ENCODE data around the gene R3HDM4.
"Not testable (repeated sequence)": the region's sequence is repeated elsewhere in the genome, so short reads cannot be mapped to it uniquely, and the experiment has no call there.

R3HDM4 gene

DNA sequence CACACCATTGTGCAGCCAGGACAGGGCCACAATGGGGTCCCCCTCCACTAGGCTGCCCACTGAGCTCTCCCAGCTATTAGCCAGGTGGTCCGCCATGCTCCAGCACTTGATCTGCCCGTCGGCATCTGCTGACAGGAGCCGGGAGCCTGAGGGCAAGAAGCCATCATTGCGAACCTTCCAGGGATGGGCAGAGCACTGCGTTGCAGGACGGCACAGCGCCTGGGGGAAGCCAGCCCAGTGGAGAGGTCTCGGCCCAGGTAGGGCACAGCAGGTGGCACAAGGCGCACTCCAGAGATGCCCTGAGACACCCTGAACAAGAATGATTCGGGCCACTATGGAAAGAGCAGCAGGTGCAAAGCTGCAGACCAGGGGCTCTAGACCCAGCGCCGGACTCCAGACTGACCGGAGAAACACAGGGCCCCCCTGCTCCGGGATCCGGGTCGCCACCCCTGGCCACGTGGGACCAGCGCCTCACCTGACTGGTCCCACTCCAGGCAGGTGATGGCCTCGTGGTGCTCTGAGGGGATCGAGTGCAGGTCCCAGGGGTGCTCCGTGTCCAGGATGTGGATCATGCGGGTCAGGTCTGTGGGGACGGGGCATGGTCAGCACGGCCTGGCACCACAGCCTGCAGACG, 23.2 kb downstream of the R3HDM4 start:
- no peak for DNase-seq

DNA sequence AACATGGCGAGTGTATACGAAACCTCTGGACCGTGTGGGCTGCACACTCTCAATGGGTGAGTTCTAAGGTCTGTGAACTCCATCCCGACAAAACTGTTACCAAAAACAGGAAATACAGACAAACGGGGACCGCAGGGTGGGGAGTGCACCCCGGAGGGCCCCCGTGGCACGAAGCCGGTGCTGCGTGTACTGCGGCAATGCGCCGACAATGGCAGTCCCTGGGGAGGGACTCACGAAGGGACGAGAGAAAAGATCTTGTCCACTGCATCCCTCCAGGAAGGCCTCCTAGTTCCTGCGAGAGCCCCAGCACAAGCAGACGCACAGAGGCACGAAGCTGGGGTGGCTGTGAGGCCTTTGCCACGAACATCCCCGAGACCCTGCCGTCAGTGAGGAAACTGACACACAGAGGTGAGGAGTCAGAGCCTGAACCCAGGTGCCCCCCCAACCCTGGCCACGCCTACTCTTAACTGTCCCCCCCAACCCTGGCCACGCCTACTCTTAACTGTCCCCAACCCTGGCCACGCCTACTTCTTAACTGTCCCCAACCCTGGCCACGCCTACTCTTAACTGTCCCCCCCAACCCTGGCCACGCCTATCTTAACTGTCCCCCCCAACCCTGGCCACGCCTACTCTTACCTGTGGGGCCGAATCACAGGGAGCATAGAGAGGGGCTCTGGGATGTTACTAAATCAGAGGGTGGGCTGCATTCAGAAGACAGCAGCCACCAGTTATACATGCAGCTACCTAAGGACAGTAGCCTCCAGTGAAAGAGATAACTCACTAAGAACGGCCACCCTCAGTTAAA, 24.2 kb downstream of the R3HDM4 start:
- no peak for DNase-seq

DNA sequence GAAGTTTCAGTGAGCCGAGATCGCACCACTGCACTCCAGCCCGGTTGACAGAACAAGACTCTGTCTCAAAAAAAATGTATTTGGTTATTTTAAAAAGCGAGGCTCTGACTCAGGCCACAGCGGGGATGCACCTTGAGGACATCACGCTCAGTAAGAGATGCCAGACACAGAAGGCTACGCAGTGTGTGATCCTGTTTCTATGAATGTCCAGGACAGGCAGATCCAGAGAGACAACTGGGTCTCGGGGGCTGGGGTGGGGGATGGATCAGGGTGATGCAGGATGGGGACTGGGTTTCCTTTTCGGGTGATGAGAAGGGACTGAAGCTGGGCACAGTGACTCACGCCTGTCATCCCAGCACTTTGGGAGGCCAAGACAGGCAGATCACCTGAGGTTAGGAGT, 25.4 kb downstream of the R3HDM4 start:
- DNase-seq: no peak

DNA sequence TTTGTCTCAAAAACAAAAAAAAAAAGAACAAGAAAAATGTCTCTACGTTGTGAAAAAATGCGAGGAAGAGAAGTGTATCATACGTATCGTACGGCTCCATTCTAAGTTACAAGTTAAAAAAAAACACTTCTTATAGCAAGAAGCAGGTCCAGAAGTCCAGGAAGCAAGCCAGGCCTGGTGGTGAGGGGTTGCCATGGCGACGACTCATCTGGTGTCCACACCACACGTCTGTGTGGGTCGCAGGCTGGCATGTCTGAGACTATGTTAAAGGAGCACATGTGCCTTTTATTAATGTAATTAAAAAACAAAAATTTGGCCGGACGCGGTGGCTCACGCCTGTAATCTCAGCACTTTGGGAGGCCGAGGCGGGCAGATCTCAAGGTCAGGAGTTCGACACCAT, 25.9 kb downstream of the R3HDM4 start:
- no peak for DNase-seq

DNA sequence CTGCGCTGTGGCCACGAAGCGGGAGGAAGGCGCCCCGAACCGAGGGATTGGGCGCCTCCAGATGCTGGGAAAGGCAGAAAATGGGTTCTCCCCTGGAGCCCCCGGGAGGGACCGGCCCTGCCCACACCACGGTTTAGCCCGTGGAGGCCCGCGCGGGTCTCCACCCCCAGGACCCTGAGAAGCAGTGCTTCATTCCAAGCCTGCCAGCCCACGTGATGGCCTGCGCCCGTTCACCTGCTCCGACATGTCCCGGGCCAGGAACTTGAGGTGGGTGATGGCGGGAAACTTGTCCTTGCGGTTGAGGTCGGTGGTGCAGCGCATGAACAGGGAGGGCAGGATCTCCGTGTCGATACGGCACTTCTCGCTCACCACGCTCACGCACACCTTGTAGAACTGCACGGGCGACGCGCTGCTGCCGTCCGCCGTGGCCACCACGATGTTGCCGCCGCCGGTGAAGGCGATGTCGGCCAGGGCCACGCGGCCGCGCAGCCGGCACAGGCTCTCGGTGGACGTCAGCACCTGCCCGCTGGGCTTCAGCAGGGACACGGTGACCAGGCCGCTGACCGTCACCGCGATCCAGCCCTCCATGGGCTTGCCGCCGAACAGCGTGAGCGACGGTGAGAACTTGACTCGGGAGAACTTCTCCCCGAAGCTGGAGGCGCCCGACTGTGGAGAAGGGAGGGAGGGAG, 27.3 kb downstream of the R3HDM4 start:
- DNase-seq: no peak

DNA sequence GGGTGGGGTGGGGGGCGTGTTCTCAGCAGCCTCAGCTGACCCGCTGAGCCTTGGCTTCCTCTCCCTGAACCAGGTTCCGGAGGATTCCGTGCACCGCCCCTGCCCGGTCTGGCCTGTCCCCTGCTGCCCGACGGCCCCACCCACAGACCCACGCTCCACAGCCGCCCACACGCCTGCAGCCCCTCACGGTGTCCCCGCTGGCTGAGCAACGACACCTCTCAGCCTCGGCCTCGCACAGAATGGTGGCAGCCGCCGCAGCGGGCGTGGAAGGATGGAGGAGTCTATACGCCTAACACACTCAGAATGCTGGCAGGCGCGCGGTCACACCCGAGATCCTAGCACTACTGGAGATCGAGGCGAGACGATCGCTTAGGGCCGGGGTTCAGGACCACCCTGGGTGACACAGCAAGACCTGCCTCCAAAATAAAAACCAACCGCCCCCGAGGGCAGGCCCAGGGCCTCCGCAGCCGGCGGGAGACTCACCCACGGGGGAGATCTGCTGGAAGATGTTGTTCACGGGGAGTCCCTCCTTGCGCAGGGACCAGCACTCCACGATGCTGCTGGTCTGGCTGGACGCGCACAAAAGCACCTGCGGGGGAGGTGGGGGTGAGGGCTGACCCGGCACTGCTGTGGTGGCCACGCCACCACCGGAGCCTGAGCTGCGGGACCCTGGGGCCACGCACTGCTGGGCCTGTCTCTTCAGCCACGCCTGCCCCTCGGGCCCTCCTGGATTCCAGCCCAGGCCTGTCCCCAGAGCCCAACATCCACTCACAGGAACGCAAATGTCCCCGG, 28.4 kb downstream of the R3HDM4 start:
- DNase-seq: no peak

DNA sequence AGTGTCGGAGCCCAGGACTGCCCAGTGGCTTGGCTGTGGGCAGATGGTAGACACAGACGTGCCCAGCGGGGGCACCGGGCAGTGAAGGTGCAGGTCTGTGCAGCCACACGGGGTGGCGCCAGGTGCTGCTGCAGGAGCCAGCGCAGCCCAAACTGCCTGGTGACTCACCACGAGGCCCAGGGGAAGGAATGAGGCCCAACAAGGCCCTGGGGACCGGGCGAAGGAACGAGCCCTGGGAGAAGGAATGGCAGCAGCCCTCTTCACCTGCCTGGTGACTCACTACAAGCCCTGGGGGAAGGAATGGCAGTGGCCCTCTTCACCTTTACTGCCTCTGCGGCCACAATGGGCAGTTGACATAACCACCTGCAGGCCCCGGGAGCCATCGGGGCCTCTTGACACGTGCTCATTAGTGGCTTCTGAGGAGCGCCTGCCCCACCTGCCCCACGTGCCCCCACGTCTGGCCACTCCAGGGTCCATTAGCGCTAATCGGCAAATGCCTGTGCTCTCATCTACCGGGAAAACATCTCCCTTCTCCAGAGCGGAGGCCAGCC, 29.3 kb downstream of the R3HDM4 start:
- DNase-seq: no peak

DNA sequence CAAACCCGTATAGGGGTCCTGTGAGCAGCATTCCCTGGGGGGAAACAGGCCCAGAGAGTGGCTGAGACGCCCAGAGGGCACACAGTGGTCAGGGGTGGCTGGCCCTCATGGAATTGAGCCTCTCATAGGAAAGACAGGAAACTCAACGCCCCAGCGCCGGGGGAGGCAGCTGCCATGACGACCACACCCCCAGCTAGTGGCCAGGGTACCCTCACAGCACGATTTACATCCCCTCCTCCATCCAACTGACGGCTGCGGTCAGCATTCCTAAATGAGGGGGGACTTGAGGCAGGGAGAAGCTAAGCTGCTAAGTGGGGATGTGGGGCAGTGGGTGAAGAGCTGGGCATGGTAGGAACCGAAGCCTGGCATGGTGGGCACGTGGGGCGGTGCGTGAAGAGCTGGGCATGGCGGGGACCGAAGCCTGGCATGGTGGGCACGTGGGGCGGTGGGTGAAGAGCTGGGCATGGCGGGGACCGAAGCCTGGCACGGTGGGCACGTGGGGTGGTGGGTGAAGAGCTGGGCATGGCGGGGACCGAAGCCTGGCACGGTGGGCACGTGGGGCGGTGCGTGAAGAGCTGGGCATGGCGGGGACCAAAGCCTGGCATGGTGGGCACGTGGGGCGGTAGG, 30.0 kb downstream of the R3HDM4 start:
- no peak for DNase-seq

DNA sequence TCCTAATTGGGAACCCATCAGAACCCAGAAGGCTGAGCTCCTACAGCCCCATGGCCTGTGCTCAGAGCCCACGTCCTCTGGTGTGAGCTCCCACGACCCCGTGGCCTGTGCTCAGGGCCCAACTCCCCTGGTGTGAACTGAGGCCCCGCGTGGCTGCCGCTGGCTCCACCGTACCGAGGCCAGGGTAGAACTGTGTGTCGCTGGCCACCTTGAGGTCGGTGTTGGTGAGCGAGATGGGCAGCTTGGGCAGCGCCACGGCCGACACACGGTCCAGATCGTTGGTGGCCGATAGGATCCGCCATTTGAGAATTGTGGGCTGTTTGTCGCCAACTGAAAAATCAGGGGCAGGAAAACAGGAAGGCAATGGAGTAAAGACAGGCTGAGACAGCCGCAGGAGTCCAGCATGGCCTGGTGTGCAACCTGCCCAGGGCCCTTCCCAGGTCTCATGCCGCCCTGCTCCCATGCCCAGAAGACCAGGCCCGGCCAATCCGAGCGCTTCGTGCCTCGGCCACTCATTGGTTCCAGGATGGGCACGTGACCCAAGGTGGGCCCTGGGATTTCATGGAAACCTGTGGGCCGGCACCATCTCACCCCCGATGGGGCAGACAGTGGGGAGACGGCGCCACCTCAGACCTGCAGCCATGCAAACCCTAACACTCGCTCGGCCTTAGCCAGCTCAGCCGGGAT, 31.5 kb downstream of the R3HDM4 start:
- DNase-seq: no peak

DNA sequence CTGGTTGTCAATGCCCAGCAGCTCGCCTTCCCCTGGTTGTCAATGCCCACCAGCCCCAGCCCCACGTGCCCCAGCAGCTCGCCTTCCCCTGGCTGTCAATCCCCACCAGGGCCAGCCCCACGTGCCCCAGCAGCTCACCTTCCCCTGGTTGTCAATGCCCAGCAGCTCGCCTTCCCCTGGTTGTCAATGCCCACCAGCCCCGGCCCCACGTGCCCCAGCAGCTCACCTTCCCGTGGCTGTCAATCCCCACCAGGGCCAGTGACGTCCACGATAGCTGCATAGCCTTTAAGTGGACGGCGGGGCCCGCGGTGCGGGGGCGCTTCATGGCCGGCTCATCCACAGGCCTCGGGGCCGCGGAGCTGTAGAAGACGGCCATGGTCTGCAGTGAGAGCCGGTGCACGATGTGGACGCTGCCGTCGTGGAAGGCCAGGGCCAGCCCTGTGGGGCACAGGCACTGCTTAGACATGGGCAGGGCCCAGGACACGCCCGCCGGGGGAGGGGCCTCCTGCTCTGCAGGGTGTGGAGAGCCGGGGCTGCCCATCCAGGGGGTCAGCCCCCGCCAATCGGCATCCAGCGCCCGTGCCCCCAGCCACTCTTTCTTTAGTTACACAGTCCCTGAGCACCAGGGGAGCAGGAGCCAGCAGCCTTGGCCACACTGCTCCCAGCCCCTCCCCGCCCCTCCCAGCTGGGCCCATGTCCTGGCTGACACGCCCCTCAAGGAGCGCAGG, 33.1 kb downstream of the R3HDM4 start:
- no peak for DNase-seq

DNA sequence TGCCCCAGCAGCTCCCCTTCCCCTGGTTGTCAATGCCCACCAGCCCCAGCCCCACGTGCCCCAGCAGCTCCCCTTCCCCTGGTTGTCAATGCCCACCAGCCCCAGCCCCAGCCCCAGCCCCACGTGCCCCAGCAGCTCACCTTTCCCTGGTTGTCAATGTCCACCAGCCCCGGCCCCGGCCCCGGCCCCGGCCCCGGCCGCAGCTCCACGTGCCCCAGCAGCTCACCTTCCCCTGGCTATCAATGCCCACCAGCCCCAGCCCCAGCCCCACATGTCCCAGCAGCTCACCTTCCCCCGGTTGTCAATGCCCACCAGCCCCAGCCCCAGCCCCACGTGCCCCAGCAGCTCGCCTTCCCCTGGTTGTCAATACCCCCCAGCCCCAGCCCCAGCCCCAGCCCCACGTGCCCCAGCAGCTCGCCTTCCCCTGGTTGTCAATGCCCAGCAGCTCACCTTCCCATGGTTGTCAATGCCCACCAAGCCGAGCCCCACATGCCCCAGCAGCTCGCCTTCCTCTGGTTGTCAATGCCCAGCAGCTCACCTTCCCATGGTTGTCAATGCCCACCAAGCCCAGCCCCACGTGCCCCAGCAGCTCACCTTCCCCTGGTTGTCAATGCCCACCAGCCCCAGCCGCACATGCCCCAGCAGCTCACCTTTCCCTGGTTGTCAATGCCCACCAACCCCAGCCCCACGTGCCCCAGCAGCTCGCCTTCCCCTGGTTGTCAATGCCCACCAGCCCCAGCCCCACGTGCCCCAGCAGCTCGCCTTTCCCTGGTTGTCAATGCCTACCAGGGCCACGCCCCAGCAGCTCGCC, 34.1 kb downstream of the R3HDM4 start:
- not testable (repeated sequence) for DNase-seq

DNA sequence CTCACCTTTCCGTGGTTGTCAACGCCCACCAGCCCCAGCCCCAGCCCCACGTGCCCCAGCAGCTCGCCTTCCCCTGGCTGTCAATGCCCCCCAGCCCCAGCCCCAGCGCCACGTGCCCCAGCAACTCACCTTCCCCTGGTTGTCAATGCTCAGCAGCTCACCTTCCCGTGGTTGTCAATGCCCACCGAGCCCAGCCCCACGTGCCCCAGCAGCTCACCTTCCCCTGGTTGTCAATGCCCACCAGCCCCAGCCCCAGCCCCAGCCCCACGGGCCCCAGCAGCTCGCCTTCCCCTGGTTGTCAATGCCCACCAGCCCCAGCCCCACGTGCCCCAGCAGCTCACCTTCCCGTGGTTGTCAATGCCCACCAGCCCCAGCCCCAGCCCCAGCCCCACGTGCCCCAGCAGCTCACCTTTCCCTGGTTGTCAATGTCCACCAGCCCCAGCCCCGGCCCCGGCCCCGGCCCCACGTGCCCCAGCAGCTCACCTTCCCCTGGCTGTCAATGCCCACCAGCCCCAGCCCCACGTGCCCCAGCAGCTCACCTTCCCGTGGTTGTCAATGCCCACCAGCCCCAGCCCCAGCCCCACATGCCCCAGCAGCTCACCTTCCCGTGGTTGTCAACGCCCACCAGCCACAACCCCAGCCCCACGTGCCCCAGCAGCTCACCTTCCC, 34.9 kb downstream of the R3HDM4 start:
- not testable (repeated sequence) for DNase-seq

DNA sequence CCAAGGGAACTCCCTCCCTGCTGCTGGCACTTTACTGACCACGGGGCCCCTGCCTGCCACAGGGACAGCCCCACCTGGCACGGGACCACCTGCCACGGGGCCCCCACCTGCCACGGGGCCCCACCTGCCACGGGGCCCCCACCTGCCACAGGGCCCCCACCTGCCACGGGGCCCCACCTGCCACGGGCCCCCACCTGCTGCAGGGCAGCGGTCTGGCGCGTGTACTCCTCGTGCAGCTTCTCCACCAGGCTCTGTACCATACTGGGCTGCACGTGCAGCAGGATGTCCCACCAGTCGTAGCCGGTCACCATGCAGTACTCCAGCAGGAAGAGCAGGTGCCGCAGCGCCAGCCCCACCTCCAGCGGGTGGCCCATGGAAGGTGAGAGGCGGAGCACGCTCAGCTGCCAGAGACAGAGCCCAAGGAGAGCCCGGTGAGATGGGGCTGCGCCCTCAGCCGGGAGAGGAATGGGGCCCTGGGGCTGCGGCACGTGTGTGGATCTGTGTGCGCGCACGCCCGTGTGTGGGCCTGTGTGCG, 36.2 kb downstream of the R3HDM4 start:
- DNase-seq: no peak

DNA sequence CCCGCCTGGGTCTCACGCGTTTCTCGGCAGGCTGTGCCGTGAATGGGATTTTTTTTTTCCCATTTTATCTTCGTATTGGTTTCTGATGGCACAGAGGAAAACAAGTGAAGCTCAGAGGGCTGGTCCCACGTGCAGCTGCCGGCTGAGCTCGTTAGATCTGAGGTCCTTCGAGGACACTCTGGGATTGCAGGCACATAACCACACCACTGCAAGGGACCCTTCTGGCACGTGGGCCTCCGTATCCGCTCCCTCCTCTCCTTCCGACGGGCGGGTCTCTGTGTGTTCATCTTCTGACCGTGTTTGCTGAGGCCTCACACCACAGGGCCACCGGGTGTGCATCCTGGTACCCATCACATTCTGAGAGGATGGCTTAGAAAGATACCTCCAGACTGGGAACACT, 36.9 kb downstream of the R3HDM4 start:
- no peak for DNase-seq

DNA sequence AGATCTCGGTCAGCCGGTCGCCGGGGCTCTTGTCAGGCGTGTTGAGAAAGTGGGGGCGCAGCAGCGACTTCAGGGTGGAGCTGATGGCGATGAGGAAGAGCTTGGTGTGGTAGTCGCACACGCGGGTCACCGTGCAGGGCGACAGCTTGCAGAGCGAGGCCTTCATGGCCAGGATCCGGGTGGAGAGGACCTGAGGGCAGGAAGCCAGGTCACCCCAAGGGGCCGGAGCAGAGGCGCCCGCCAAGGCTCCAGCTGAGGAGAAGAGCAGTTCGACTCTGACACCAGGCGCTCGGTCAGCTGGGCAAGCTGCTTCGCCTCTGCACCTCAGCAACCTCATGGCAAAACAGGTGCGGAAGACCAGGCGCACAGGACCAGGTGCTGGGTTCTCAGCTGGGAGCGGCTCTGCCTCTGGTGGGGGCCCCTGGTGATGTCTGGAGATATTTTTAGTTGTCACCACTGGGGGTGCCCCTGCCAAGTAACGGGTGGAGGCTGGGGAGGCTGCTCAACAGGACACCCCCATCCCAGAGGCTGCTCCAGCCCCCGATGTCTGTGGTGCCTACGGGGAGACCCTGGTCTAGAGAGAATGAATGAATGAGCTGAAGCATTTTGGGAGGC, 37.6 kb downstream of the R3HDM4 start:
- DNase-seq: no peak

DNA sequence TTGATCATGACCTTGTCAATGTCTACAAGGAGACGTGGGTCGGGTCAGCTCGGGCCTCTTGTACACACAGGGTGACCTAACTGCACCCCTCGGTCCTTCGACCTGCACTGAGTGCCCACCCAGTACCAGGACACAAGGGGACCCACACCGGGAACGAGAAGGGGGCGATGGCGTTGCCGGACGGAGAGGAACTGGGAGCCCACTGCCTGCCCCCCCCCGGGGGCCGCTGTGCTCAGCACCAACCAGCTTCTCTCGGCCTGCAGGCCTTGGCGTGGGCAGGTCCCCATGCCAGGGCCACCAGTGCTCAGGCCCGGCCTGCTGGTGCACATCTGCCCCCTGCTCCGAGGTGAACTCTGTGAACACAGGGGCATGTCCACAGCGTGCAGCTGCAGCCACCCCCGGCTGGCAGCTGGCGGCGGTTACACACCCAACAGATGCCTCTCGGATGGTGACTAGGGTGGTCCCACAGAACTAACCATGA, 39.4 kb downstream of the R3HDM4 start:
- no peak for DNase-seq

DNA sequence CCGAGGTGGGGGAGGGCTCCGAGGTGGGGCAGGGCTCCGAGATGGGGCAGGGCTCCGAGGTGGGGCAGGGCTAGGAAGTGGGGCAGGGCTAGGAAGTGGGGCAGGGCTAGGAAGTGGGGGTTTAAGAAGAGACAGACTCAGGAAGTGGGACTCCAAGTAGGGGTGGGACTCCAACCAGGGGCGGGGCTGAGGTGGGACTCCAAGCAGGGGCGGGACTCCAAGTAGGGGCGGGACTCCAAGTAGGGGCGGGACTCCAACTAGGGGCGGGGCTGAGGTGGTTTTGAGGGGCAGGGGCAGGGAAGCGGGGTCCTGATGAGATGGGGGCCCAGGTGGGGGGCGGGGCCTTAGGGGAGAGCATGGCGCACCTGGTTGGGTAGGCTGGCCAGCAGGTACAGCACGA, 39.9 kb downstream of the R3HDM4 start:
- DNase-seq: peak; percentile 91

DNA sequence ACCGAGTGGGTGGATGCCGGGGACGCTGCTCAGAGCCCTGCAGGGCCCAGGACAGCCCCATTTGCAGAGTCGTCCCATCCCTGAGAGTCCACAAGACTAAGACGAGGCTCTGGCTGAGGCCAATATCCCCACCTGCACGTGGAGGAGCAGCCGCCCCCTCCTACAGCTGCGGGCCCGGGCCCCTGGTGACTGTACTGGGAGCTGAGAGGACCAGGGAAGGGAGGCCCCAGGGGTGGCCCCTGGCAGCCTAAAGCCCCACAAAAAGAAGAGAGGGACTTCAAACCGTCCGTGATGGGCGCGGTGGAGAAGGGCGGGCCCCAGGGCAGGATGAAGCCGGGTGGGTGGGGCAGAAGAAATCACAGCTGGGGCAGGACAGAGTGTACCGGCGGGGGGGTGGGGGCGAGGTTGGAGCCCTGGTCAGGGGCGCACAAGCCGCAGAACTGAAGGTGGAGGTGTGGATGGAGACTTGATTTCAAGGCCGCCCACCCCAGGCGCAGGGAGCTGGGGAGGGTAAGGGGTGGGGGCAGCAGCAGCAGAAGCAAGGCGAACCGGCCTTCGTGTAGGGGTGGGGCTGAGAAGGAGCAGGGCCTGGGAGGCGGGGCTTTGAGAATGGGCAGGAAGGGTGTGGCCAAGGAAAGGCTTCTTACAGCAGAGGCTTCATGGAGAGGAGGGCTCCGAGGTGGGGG, 40.6 kb downstream of the R3HDM4 start:
- DNase-seq: peak; percentile 90

Data from CD4-positive, alpha-beta T cell treated with Interleukin-21 for 1 hour (primary cell).